Gastrocnemius medialis (tissue), 4 donors: ENCODE results near the gene SP6. TPM values are rescaled to one million over a fixed set of nuclear protein-coding genes. Genes with fewer than 3 reads are reported as not detected.

Experiments
- ATAC-seq, 2 donors: fragments of 150-250 bp; one replicate each; pipeline ENCODE4 v1.9.1; 2016
- DNase-seq, 2 donors: peaks; one replicate each; pipeline ENCODE4 v3.0.0-alpha.2; 2019
- H3K27ac ChIP-seq, 4 donors: fragments of 200-600 bp; sonication (generic); 1 replicate in 1 of 4; 2 replicates in 3 of 4; pipeline ENCODE4 v1.5.1; 2016 to 2018; ENCODE audit warnings: mild to moderate bottlenecking in 2 of 4, moderate library complexity in 1 of 4
- H3K27me3 ChIP-seq, 3 donors: fragments of 200-600 bp; sonication (generic) in 2 of 3; 1 replicate in 1 of 3; 2 replicates in 2 of 3; pipeline versions ENCODE4 v1.5.1 to v1.6.0; 2016 to 2019; ENCODE audit warnings: mild to moderate bottlenecking in 1 of 3, moderate library complexity in 1 of 3
- H3K36me3 ChIP-seq, 2 donors: fragments of 200-600 bp; sonication (generic) in 1 of 2; one replicate each; pipeline ENCODE4 v1.5.1; 2017 to 2018
- H3K4me1 ChIP-seq, 2 donors: fragments of 200-600 bp; sonication (generic) in 1 of 2; one replicate each; pipeline ENCODE4 v1.5.1; 2016 to 2017; ENCODE audit warnings: mild to moderate bottlenecking in 2 of 2
- H3K4me3 ChIP-seq, 4 donors: fragments of 200-600 bp; sonication (generic) in 3 of 4; 1 replicate in 1 of 4; 2 replicates in 3 of 4; pipeline ENCODE4 v1.5.1; 2016 to 2019; ENCODE audit warnings: mild to moderate bottlenecking in 2 of 4
- H3K9me3 ChIP-seq, 3 donors: fragments of 200-600 bp; sonication (generic) in 2 of 3; 1 replicate in 1 of 3; 2 replicates in 2 of 3; pipeline ENCODE4 v1.5.1; 2016 to 2019
- POLR2A ChIP-seq, 2 donors: fragments of 450-650 bp; IDR thresholded peaks; one replicate each; pipeline ENCODE4 v1.6.1; 2017; ENCODE audit warnings: antibody characterized with exemption in 2 of 2, mild to moderate bottlenecking in 2 of 2, moderate library complexity in 2 of 2
- in situ Hi-C, 4 donors: fragments of 200-750 bp; cut with MboI; loops; one replicate each; pipeline versions ENCODE4 v1.15.0 to v1.8.0; 2017; ENCODE audit warnings: low sequenced_read_pairs in 4 of 4
- intact Hi-C: fragments of 100-400 bp; cut with DNase I; formaldehyde crosslinking; loops from one replicate; pipeline ENCODE4 v1.15.1; 2023; ENCODE audit warnings: low total_unique reads
- total RNA-seq, 4 donors: library from RNA; depleted of rRNA; stranded (reverse); fragments of >200 nt; gene quantifications; one replicate each; pipeline versions ENCODE4 v1.1.0 to v1.2.3, GENCODE V29; 2016
- TF ChIP-seq, protein P1 (sequence below), 5 experiments: fragments of 450-650 bp in 3 of 5; fragments of 200-600 bp in 2 of 5; sonication (generic) in 2 of 5; IDR thresholded peaks in 4 of 5; conservative IDR thresholded peaks in 1 of 5; 1 replicate in 4 of 5; 2 replicates in 1 of 5; pipeline ENCODE4 v1.5.1; 2016 to 2019; ENCODE audit warnings: antibody characterized with exemption in 5 of 5, mild to moderate bottlenecking in 3 of 5, moderate library complexity in 3 of 5

Gene SP6
- total RNA-seq, 4 donors from 2014 or later, result 0.16 TPM; not detected in 3

DNA sequence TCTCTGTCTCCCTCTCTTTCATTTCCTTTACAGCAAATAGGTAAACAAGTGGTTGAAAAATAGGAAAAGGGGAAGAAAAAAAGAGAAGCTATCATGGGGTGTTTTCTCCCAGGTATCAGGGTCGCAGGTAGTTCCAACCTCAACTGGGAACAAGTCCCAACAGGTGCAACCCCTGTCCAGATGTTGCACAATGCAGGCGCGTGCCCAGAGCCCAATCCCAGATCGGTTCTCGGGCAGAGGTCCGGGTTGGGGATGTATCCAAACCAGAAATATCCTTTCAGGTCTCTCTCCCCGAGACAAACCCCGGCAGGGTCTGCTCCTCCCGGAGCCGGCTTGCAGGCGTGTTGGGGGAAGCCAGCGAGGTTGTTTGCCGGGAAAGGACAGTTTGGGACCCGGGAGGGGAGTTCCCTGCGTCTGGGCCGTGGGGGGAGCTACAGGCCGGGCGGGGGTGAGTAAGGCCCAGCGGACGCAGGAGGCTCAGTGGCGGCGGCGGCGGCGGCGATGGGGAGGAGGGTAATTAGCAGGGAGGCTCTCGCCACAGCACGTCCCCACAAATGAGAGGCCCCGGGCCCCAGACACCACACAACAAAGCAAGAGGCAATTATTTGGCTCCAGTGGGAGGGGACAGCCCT is 21.2 kb upstream of the SP6 start:
- no peaks in the 10 kb centered on the region for H3K4me1 ChIP-seq
- intact Hi-C loops, result no loop called here
- no peaks in the 10 kb centered on the region for H3K36me3 ChIP-seq
- peaks cover 44 to 80% (median 56%) of the 10 kb centered on the region in 3 donors for H3K27me3 ChIP-seq
- DNase-seq (no peak), ATAC-seq (no peak)
- no peak overlapping the region for H3K27ac ChIP-seq
- in situ Hi-C loops, result no loop called here
- no peak overlapping the region for H3K4me3 ChIP-seq
- TF ChIP-seq POLR2A (IDR thresholded peaks at IDR 0.05), result no peak
- TF ChIP-seq, protein P1, sequence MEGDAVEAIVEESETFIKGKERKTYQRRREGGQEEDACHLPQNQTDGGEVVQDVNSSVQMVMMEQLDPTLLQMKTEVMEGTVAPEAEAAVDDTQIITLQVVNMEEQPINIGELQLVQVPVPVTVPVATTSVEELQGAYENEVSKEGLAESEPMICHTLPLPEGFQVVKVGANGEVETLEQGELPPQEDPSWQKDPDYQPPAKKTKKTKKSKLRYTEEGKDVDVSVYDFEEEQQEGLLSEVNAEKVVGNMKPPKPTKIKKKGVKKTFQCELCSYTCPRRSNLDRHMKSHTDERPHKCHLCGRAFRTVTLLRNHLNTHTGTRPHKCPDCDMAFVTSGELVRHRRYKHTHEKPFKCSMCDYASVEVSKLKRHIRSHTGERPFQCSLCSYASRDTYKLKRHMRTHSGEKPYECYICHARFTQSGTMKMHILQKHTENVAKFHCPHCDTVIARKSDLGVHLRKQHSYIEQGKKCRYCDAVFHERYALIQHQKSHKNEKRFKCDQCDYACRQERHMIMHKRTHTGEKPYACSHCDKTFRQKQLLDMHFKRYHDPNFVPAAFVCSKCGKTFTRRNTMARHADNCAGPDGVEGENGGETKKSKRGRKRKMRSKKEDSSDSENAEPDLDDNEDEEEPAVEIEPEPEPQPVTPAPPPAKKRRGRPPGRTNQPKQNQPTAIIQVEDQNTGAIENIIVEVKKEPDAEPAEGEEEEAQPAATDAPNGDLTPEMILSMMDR (IDR thresholded peaks at IDR 0.05 in 4 of 5, conservative IDR thresholded peaks at IDR 0.05 in 1 of 5), result no peak
- no peaks in the 10 kb centered on the region for H3K9me3 ChIP-seq

DNA sequence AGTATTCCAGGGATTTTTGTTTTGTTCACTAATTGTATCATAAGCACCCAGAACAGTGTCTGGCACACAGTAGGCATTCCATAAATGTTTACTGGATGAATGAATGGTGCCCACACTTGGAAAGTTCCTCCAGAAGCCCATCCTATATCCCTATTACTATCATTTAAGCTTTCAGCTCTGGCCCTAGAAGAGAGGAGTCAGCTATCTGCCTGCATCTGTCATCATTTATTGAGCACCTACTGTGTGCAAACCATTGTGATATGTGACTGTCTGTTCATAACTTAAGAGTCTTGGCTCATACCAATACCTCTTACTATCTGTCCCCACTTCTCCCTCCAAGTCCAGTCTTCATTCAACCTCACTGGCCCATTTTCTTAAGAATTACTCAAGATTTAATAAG is 20.1 kb upstream of the SP6 start:
- no peaks in the 10 kb centered on the region for H3K9me3 ChIP-seq
- DNase-seq (no peak), ATAC-seq (no peak)
- H3K27ac ChIP-seq, result no peak overlapping the region
- H3K4me1 ChIP-seq, result no peaks in the 10 kb centered on the region
- no peak overlapping the region for H3K4me3 ChIP-seq
- in situ Hi-C loops (no loop called here), intact Hi-C loops (no loop called here)
- H3K27me3 ChIP-seq, result peaks cover 54 to 85% (median 65%) of the 10 kb centered on the region in 3 donors
- TF ChIP-seq, protein P1 (IDR thresholded peaks at IDR 0.05 in 4 of 5, conservative IDR thresholded peaks at IDR 0.05 in 1 of 5), result no peak
- TF ChIP-seq POLR2A (IDR thresholded peaks at IDR 0.05), result no peak
- no peaks in the 10 kb centered on the region for H3K36me3 ChIP-seq

DNA sequence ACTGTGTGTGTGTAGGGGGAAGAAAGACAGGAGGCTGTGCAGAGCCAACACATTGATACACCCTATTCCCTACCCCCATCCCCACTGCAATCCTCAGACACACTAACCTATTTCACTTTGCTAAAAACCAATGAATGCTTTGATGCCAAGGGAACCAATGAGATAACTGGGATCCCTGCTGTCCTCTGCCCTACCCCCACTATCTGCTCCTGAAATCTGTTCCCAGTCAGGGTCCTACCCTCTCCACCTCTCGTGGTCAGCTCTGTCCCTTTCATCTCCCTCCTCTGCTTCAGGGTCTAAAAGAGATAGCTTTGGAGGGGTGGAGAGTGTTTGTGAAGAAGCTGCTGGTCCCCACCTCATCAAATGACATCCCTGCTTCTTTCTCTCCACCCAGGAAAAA is 19.1 kb upstream of the SP6 start:
- Histone ChIP-seq H3K27ac (no peak overlapping the region), H3K9me3 (no peaks in the 10 kb centered on the region), H3K27me3 (peaks cover 56 to 85% (median 58%) of the 10 kb centered on the region in 3 donors), H3K4me3 (no peak overlapping the region), H3K36me3 (no peaks in the 10 kb centered on the region), H3K4me1 (no peaks in the 10 kb centered on the region)
- intact Hi-C loops, result no loop called here
- TF ChIP-seq POLR2A (IDR thresholded peaks at IDR 0.05), result no peak
- TF ChIP-seq, protein P1 (IDR thresholded peaks at IDR 0.05 in 4 of 5, conservative IDR thresholded peaks at IDR 0.05 in 1 of 5), result no peak
- in situ Hi-C loops, result no loop called here
- ATAC-seq (no peak), DNase-seq (no peak)

DNA sequence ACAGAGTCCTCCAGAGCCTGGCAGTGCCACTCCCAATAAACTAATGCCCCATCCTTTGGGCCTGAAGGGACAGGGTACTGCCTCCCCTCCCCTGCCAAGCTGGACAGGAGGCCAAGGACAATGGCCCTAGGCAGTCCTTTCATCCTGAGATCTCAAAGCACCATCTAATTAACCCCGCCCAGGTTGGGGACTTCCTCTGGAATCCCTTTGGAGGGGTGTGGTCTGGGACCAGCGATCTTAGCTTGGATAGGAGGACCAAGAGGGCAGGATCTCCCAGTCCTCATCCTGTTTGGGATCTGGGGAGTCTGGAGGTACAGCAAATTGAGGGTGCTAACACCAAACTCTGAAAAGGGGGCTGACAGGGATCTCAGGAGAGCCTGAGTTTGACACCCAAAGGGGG is 18.2 kb upstream of the SP6 start:
- TF ChIP-seq, protein P1 (IDR thresholded peaks at IDR 0.05 in 4 of 5, conservative IDR thresholded peaks at IDR 0.05 in 1 of 5), result no peak
- TF ChIP-seq POLR2A (IDR thresholded peaks at IDR 0.05), result no peak
- Histone ChIP-seq H3K4me3 (no peak overlapping the region), H3K9me3 (no peaks in the 10 kb centered on the region), H3K27me3 (peaks cover 52 to 82% (median 54%) of the 10 kb centered on the region in 3 donors), H3K4me1 (no peaks in the 10 kb centered on the region), H3K27ac (no peak overlapping the region), H3K36me3 (no peaks in the 10 kb centered on the region)
- intact Hi-C loops, result no loop called here
- ATAC-seq (no peak), DNase-seq (no peak)
- in situ Hi-C loops, result no loop called here
